ENCODE results near the gene HECTD4.
"Not testable (repeated sequence)": the region's sequence is repeated elsewhere in the genome, so short reads cannot be mapped to it uniquely, and the experiment has no call there.

HECTD4 gene

GRCh38 chr12:112401903-112402498, 19.8 kb upstream of the HECTD4 start:
- no peak overlapping the region for H3K4me3 ChIP-seq (ENCODE audit: low read depth, low read length)
- TF ChIP-seq CTCF (IDR thresholded peaks at IDR 0.05; ENCODE audit: insufficient read depth, low read depth, low read length, missing control alignments) = no peak
- DNase-seq (ENCODE audit: low read depth) = no peak

GRCh38 chr12:112401054-112401453, 18.8 kb upstream of the HECTD4 start:
- H3K4me3 ChIP-seq (ENCODE audit: low read depth, low read length) = no peak overlapping the region
- TF ChIP-seq CTCF (IDR thresholded peaks at IDR 0.05; ENCODE audit: insufficient read depth, low read depth, low read length, missing control alignments) = no peak
- no peak for DNase-seq (ENCODE audit: low read depth)

GRCh38 chr12:112393328-112393727, 11.1 kb upstream of the HECTD4 start:
- no peak for TF ChIP-seq CTCF (IDR thresholded peaks at IDR 0.05; ENCODE audit: insufficient read depth, low read depth, low read length, missing control alignments)
- no peak overlapping the region for H3K4me3 ChIP-seq (ENCODE audit: low read depth, low read length)

GRCh38 chr12:112389922-112390654, 7.9 kb upstream of the HECTD4 start:
- H3K4me3 ChIP-seq (ENCODE audit: low read depth, low read length); DNase-seq (ENCODE audit: low read depth): not testable (repeated sequence)

More at GRCh38 chr12:112393328-112393727, 11.1 kb upstream of the HECTD4 start:
- DNase-seq (ENCODE audit: low read depth) = no peak

GRCh38 chr12:112389228-112389627, 7.0 kb upstream of the HECTD4 start:
- no peak for DNase-seq (ENCODE audit: low read depth)
- no peak overlapping the region for H3K4me3 ChIP-seq (ENCODE audit: low read depth, low read length)
- no peak for TF ChIP-seq CTCF (IDR thresholded peaks at IDR 0.05; ENCODE audit: insufficient read depth, low read depth, low read length, missing control alignments)

GRCh38 chr12:112386726-112387125, 4.5 kb upstream of the HECTD4 start:
- H3K4me3 ChIP-seq (ENCODE audit: low read depth, low read length) = no peak overlapping the region
- DNase-seq (ENCODE audit: low read depth) = no peak
- TF ChIP-seq CTCF (IDR thresholded peaks at IDR 0.05; ENCODE audit: insufficient read depth, low read depth, low read length, missing control alignments) = no peak

GRCh38 chr12:112382866-112383265, 635 bp upstream of the HECTD4 start:
- DNase-seq (ENCODE audit: low read depth) = no peak
- TF ChIP-seq CTCF (IDR thresholded peaks at IDR 0.05; ENCODE audit: insufficient read depth, low read depth, low read length, missing control alignments) = no peak
- peak overlapping the region; percentile 87 for H3K4me3 ChIP-seq (ENCODE audit: low read depth, low read length)
